ENCODE data around the gene RING1.
A peak's percentile ranks its signal among the peaks of the same experiment; 100 is the strongest.

RING1 gene

GRCh38 chr6:33193619-33194018 lies 14.7 kb upstream of the RING1 start:
- no peak for DNase-seq

DNA sequence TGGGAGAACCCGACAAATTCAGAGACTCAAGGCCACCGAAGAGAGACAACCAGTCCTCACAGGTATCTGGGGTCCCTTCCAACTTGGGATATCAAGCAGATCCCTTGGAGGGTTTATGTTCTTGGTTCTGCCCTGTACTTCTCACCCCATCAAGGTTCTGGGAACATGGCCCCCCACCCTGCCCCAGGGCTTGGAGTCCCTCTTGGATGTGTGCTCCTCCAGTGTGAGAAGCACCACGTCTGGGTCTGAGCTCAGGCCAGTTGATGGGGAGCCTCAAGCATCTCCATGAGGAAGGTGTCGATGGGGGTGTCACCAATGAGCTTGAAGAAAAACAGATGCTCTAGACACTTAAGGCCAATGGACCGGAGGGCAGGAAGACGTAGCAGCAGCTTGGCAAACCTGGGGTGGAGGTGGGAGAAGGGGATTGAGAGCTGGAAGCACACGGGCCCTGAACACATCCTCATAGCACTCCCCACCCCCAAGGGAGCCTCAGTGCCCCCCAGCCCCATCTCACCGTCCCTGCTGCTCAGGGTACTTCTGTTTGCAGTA lies 13.8 kb upstream of the RING1 start:
- no peak for DNase-seq

DNA sequence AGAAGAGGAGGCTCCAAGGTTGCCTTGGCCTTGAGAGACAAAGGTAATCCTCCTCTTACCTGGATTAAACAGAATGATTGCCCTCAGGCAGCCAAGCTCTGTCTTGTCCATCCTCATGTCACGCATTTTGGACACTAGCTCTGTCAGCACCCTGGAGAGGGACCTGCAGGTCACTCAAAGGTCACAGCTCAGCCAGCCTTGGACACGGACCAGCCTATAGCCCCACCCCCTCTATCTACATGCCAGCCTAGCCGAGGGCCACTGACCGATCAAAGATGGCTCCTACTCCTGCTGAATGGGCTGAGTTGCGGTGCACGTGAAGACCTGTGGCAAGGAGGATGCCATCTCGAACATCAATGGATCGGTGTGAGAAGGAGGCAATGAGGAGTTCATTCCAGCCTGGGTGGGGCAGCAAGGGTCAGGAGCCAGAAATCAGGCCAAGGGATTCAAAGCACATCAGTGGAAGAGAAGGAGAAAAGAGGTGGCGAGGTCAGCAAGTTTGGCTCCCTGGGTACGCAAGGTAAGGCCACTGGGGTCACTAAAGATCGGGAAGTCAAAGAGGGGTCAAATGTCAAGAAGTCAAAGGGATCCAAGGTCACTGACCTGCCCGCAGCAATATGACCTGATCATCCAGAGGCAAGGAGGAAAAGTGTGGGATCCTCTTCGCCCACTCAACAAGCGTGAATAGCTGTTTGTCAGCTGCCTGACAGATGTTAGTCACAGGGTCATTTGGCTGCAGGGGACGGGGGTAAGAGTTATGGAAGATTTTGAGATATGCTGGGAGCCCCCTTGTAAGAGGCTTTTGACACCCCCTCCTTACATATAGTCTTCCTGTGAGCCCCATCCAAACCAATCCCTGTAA lies 12.8 kb upstream of the RING1 start:
- no peak for DNase-seq

- DNase-seq = peak; percentile 72
Observed at GRCh38 chr6:33197431-33198048, 10.8 kb upstream of the RING1 start.

DNA sequence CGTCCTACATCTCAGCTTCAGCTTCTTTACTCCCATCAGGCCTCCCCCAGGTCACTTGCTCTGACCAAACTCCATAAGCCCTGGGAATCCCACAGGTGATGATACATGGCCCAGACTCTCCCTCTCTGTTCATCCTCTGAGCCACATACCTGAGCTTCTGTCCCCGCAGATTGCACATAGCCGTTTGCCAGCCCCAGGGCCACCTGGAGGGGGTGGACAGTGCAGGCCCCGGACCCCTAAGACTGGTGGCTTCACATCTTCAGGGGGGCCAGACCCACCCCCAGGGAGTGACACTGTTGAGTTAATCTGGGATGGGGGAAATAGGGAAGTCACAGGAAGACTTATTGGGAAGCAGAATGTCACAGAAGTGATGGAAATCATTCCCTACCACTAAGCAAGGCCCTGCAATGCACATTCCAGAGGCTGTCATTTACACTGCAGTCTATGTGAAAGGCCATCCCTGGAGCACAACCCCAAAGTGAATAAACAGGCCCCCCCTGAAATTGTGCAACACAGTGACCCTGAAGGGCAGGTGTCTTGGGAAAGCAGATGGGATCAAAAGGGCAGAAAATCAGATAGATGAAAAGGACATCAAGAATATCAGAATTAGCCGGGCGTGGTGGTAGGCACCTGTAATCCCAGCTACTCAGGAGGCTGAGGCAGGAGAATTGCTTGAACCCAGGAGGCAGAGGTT lies 10.0 kb upstream of the RING1 start:
- DNase-seq = no peak

DNA sequence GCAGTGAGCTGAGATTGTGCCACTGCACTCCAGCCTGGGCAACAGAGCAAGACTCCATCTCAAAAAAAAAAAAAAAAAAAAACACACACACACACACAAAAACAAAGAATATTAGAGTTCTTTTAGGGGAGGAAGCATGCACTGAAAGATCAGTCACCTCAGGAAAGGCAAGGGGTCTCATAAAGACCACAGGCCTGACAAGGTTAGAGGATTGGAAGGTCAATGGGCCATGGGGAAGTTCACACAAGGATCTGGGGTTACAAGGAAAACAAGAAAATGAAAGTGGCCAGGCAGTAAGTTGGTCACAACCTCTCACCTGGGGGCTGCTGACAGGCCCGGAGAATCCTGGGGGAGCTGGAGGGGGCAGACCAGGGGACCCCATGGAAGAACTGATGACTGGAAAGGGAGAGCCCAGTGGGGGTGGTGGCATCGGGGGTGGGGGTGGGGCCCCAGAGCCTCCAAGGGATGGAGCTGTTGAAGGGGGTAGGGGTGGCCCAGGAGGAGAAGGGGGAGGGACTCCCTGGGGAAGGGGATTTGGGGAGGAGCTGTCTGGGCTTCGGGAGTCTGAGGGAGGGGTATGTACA lies 9.4 kb upstream of the RING1 start:
- no peak for DNase-seq

DNA sequence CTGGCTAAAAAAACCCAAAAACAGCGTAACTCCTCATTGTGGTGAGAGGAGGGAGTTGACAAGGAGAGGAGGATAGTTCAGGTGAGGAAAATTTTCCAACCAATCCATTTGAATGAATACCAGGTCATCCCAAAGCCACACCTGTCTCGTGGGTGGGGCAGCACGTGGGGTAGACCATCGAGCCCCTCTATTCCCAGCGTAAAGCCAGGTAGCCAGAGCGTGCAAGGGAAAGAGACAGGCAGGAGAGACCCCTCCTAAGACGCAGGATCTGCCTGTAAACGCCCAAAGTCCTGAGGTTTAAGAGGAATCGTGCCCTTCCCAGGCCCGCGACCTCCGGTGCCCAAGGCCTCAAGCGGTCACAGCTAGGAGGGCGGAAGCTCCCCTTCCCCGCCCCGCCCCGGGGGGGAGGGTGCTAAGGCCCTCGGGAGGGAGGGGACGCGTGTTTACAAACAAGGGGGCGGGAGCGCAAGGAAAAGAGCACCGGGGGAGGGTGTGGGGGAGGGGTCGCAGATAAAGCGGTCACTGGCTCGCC lies 8.5 kb upstream of the RING1 start:
- DNase-seq = peak; percentile 67

- DNase-seq = peak; percentile 98
Observed at GRCh38 chr6:33200219-33201146, 7.8 kb upstream of the RING1 start, which contains the start of the genes RXRB and SLC39A7. Gene RXRB (minus strand): TSS chr6:33200665. CDS start chr6:33200476, 189 bp downstream. Gene SLC39A7 (plus strand): TSS chr6:33200867. CDS start chr6:33201246, 379 bp downstream.

DNA sequence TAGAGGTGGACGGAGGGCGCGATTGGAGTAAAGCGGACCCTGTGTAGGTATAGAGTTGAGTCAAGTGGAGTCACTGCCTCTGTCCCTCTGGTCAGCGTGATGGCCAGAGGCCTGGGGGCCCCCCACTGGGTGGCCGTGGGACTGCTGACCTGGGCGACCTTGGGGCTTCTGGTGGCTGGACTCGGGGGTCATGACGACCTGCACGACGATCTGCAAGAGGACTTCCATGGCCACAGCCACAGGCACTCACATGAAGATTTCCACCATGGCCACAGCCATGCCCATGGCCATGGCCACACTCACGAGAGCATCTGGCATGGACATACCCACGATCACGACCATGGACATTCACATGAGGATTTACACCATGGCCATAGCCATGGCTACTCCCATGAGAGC lies 7.2 kb upstream of the RING1 start:
- DNase-seq = no peak

- no peak for DNase-seq
Observed at GRCh38 chr6:33201935-33202334, 6.4 kb upstream of the RING1 start.

DNA sequence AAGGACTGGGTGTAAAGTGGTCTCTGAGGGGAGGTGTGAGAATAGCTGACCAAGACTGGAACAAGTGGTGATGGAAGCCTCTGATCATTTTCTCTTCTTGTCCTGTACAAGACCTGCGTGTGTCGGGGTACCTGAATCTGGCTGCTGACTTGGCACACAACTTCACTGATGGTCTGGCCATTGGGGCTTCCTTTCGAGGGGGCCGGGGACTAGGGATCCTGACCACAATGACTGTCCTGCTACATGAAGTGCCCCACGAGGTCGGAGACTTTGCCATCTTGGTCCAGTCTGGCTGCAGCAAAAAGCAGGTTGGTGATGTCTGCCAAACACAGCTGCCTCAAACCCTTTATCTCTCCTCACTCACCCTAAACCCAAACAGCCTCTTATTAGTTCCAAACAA lies 5.5 kb upstream of the RING1 start:
- DNase-seq = no peak

GRCh38 chr6:33203443-33204164 lies 4.7 kb upstream of the RING1 start:
- DNase-seq = no peak

GRCh38 chr6:33204165-33204414 lies 4.2 kb upstream of the RING1 start:
- no peak for DNase-seq

DNA sequence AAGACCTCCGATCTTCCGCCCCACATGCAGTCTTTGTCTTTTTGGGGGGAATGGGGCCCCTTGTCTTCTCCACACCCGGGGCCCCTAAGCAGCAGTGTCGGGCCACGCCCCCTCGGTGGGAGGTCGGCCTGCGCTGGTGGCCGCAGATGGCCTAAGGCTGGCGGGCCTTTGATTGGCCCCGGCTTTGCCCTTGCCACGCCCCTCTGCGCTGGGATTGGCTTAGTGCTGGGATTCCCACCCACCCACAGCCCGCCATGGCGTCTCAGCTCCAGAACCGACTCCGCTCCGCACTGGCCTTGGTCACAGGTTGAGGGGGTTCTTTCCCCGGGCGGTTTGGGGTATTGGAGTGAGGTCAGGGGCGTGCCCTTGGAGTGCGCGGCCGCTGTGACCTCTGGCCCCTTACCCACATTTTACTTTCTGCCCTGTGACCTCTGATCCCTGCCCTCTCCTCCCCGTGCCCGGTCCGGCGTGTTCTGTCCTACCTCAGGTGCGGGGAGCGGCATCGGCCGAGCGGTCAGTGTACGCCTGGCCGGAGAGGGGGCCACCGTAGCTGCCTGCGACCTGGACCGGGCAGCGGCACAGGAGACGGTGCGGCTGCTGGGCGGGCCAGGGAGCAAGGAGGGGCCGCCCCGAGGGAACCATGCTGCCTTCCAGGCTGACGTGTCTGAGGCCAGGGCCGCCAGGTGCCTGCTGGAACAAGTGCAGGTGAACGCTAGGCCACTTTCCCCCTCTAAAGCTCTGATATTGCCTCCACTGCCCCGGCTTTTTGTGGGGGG lies 3.7 kb upstream of the RING1 start, which contains the start of gene HSD17B8:
TSS of gene HSD17B8 (plus strand) at position 241 of the 776 bp plus-strand sequence. CDS start at position 255, 14 bp downstream.
- DNase-seq = peak; percentile 90

GRCh38 chr6:33205191-33206026 lies 2.9 kb upstream of the RING1 start:
- peak; percentile 5 for DNase-seq

DNA sequence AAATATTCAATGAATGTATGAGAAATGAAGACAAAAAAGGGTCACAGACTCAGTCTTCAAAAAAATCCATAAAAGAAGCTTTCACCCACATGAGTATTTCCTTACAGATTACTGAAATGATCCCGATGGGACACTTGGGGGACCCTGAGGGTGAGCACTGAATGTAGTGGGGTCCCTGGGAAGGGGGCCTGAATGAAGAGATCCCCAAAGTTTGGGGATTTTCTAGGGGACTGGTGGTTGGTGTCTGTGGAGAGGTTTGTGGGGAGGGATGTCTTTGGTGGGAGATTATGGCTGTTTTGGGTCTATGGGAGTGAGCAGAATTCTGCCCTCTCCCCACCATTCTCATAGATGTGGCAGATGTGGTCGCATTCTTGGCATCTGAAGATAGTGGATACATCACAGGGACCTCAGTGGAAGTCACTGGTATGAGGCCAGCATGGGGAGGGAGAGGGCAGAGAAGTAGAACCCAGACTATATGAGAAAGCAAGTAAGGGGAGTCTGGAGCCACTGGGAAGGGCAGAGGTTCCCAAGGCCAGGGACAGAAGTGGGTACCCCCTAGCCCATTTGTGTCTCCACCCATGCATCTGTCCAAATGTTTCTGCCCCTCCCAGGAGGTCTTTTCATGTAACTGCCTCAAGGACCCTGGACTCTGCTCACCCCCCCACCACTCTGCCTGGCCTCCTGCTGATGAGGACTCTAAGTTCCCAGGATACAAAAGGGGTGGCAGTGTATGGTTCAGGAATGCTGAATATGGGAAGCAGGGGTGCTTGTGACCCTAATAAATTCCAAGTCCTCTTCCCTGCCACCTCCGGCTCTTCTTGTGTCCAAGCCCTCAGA lies 2.1 kb upstream of the RING1 start:
- no peak for DNase-seq

DNA sequence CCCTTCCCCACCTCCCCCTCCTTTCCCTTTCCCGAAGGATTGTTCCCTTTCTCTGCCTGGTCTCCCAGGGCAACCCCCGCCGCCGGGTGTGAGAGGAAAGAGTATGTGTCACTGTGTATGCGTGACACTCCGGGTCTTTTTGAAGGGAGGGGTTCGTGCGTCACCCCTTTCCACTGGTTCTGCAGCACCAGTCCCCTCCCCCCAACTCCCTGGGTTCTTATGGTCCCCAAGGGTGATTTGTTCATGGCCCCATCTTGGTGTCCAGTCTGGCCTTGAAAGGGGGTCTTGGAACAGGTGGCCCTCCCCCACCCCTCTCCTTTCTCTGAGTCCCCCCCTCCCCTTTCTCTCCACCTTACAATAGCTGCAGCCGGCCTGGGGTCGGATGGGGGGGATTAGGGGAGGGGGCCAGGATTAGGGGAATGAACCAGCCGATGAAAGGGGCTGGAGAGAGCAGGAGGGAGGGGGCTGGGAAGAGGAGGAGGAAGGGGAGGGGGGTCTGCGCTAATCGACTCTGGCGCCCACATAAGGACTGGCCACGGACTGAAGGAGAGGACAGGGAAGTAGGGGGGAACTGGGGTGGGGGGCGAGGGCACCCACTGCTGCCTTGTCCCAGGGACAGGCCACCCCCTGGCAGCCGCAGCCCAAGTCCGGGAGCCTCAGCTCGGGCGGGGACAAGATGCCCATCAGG lies 1.3 kb upstream of the RING1 start:
- no peak for DNase-seq
